HG03378 (cell line): ENCODE data around the gene TUBB1.
"Not testable (repeated sequence)": the region's sequence is repeated elsewhere in the genome, so short reads cannot be mapped to it uniquely, and the experiment has no call there.

ENCODE experiments used
- ATAC-seq: cut with Tn5 transposase; IDR thresholded peaks from one replicate; pipeline ENCODE4 v1.9.1; 2021; ENCODE audit warnings: mild to moderate bottlenecking, moderate library complexity; ENCODE audit not compliant: unreplicated experiment

Gene TUBB1

GRCh38 chr20:59019217-59019616 is at the start of gene TUBB1:
Gene TUBB1, plus strand, starts transcription at chr20:59019429. Its CDS starts 94 bp downstream, at chr20:59019523.
- ATAC-seq: no peak

- no peak for ATAC-seq
Measured at GRCh38 chr20:58969439-58969838, 49.8 kb upstream of the TUBB1 start.

- no peak for ATAC-seq
Measured at GRCh38 chr20:58970146-58970545, 49.1 kb upstream of the TUBB1 start.

GRCh38 chr20:58971429-58971828 is 47.8 kb upstream of the TUBB1 start:
- no peak for ATAC-seq

GRCh38 chr20:58973179-58973578 is 46.0 kb upstream of the TUBB1 start:
- ATAC-seq: no peak

- no peak for ATAC-seq
Measured at GRCh38 chr20:58973866-58974265, 45.4 kb upstream of the TUBB1 start.

- no peak for ATAC-seq
Measured at GRCh38 chr20:58975353-58975752, 43.9 kb upstream of the TUBB1 start.

GRCh38 chr20:58976061-58976730 is 43.0 kb upstream of the TUBB1 start:
- no peak for ATAC-seq

- ATAC-seq: no peak
Measured at GRCh38 chr20:58978351-58979190, 40.7 kb upstream of the TUBB1 start.

GRCh38 chr20:58980711-58981627 is 38.3 kb upstream of the TUBB1 start, which contains the start of gene NELFCD:
Gene NELFCD, plus strand, starts transcription at chr20:58981256. Its CDS starts 54 bp downstream, at chr20:58981310.
- ATAC-seq: peak; percentile 48

GRCh38 chr20:58981628-58982364 is 37.4 kb upstream of the TUBB1 start:
- no peak for ATAC-seq

GRCh38 chr20:58982406-58983114 is 36.7 kb upstream of the TUBB1 start:
- ATAC-seq: no peak

GRCh38 chr20:58983115-58983468 is 36.1 kb upstream of the TUBB1 start:
- ATAC-seq: not testable (repeated sequence)

- no peak for ATAC-seq
Measured at GRCh38 chr20:58984691-58985090, 34.5 kb upstream of the TUBB1 start.

- no peak for ATAC-seq
Measured at GRCh38 chr20:58985656-58986055, 33.6 kb upstream of the TUBB1 start.

- ATAC-seq: no peak
Measured at GRCh38 chr20:58986286-58986967, 32.8 kb upstream of the TUBB1 start.

- ATAC-seq: no peak
Measured at GRCh38 chr20:58986968-58987517, 32.2 kb upstream of the TUBB1 start.

- no peak for ATAC-seq
Measured at GRCh38 chr20:58987790-58988564, 31.3 kb upstream of the TUBB1 start.
